GM19025 (cell line): ENCODE data around the gene KICS2.
A peak's percentile ranks its signal among the peaks of the same experiment; 100 is the strongest.
"Not testable (repeated sequence)": the region's sequence is repeated elsewhere in the genome, so short reads cannot be mapped to it uniquely, and the experiment has no call there.

Experiments
- ATAC-seq: cut with Tn5 transposase; IDR thresholded peaks from one replicate; pipeline ENCODE4 v1.9.1; 2021; ENCODE audit warnings: mild to moderate bottlenecking, low read depth, moderate library complexity; ENCODE audit not compliant: unreplicated experiment

The KICS2 gene

DNA sequence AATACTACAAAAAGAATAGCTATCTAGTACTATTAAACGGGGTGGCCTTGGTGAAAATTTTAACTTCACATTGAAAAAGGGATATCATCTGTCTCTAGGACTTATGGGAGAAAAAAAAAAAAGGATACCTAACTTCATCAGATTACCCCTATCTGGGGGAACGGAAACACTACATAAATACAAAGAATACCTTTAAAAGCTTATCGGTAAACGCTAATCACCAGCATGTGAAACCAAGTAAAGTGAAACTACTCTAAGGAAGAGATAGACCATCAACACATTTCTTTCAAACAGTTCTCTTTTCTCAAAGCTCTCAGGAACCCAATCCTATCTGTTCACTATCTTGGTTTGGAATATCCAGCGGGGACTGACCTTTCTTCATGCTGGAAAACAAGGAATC is 3.5 kb downstream of the KICS2 start:
- no peak for ATAC-seq

DNA sequence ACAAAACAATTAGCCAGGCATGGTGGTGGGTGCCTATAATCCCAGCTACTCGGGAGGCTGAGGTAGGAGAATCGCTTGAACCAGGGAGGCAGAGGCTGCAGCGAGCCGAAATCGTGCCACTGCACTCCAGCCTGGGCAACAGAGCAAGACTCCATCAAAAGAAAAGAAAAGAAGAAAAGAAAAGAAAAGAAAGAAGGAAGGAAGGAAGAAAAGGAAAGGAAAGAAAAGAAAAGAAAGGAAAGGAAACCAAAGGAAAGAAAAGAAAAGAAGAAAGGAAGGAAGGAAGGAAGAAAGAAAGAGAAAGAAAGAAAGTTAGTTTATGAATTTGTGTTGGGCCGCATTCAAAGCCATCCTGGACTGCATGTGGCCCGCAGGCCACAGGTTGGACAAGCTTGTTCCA is 4.5 kb downstream of the KICS2 start:
- not testable (repeated sequence) for ATAC-seq

DNA sequence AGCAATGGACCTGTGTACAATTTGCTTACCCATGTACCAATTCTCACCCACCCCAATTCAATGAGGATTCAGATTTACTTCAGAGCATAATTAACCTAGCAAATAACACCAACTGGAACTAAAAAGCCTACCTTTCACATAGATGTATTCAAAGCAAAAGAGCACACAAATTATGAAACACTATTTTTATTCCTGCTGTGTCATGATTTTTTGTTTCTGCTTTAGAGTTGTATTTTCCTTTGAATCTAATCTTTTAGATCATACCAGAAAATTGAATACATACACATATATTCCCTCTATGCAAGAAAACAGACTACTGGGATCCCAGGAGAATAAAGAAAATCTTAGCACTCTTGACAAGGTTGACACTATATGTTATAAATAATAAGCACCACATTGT is 5.9 kb downstream of the KICS2 start:
- ATAC-seq: no peak

DNA sequence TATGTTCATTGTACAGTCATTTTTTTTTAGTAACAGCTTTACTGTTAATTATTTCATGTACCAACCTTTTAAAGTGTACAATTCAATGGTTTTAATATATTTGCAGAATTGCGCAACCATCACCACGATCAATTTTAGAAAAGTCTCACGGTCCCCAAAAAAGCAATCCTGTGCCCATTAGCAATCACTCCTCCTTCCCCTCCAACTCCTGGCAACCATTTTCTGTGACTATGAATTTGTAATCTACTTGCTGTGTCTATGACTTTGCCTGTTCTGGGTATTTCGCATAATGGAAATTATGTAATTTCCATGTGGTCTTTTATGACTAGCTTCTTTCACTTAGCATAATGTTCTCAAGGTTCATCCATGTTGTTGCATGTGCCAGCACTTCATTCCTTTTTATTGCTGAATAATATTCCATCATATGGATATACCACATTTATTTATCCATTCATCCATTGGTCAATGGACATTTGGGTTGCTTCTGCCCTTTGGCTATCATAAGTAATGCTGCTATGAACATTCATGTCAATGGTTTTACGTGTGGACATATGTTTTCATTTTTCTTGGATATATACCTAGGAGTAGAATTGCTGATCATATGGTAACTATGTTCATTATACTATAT is 9.9 kb downstream of the KICS2 start:
- ATAC-seq: no peak

DNA sequence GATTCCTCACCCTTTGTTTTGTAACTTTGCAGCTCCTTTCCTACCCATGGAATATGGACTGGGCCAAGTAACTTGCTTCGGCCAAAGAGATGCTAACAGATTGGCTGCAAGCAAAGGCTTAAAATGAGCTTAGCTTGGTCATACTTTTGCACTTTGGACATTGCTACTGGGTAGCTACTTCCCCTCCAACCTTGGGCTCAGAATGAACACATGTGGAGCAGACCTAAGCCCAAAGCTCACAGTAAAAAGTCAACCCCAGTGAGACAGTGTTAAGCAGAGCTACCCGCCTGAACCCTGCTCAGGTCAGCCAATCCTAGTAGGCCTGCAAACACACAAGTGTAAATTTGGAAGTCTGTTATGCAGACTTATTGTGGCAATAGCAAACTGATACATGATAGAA is 14.6 kb downstream of the KICS2 start:
- no peak for ATAC-seq

DNA sequence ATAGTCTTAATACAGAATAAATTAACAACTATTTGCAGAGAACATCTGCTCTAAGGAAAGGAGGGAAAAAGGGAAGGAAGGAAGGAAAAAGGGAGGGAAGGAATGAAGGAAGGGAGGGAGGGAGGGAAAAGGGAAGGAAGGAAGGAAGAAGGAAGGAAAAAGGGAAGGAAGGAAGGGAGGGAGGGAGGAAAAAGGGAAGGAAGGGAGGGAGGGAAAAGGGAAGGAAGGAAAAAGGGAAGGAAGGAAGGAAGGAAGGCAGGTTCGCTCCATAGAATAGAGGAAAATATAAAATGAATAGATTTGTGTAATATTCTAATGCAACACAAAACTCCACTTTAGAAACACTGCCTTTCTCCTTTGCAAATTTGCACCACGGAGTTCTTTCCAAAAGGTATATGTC is 16.6 kb downstream of the KICS2 start:
- ATAC-seq: no peak

DNA sequence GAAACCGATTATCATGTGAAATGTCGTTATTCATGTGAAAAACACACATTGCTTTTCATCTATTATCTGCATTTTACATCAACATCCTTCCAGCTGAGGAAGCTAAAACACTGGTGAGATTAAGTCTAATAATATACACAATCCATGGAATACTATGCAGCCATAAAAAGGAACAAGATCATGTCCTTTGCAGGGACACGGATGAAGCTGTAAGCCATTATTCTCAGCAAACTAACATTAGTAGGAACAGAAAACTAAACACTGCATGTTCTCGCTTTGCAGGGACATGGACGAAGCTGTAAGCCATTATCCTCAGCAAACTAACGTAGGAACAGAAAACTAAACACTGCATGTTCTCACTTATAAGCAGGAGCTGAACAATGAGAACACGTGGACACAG is 18.3 kb downstream of the KICS2 start:
- ATAC-seq: no peak

DNA sequence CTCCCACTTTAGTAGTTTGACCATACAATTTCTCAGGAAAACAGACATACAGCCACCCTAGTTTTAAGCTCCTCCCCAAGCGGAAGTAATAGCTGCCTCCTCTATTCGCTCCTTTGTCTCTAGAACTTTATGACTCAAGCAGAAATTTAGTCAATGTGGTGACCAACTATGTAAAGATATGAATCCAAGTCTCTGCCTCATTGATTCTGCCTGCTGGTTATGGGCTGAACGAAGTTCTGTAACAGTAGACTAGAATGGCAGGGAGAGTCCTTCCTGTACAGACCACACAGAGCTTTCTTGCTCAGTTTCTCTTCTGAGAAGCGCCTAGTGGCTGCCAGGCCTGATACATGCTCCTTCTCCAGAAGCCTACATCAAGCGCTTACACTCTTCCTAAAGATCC is 19.1 kb downstream of the KICS2 start:
- ATAC-seq: no peak

DNA sequence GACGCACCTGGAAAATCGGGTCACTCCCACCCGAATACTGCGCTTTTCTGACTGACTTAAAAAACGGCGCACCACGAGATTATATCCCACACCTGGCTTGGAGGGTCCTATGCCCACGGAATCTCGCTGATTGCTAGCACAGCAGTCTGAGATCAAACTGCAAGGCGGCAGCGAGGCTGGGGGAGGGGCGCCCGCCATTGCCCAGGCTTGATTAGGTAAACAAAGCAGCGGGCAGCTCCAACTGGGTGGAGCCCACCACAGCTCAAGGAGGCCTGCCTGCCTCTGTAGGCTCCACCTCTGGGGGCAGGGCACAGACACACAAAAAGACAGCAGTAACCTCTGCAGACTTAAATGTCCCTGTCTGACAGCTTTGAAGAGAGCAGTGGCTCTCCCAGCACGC is 26.3 kb downstream of the KICS2 start:
- not testable (repeated sequence) for ATAC-seq

DNA sequence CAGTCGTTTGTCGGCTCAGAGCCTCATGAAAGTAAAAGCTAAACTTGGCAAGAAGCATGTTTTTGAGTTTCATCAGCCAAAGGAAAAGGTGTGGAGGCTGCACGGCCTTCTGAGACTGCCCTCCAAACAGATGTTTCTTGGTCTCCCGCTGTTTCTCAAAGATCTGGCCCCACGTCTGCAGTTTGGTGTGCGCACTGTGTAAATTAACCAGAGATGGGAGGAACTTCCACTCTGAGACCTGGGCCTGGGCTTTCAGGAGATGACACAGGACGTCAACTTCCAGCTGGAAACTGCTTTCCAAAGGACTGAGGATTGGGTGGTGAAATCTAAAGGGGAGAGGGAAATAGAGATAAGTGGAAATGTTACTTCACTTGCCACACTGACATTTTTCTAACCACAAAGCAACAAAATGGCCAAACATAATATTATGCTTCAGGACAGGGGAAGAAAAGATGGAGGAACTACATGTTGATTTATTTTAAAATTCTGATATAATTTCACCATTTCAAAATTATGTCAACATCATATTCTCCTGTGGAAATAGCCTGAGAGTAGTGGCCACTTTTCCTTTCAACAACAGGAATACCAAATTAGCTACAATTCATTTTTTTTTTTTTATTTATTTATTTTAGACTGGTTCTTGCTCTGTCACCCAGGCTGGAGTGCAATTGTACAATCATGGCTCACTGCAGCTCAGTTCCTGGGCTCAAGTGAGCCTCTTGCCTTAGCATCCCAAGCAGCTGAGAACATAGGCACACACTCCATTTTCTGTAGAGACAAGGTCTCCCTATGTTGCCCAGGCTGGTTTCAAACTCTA is 27.6 kb downstream of the KICS2 start:
- ATAC-seq: no peak

DNA sequence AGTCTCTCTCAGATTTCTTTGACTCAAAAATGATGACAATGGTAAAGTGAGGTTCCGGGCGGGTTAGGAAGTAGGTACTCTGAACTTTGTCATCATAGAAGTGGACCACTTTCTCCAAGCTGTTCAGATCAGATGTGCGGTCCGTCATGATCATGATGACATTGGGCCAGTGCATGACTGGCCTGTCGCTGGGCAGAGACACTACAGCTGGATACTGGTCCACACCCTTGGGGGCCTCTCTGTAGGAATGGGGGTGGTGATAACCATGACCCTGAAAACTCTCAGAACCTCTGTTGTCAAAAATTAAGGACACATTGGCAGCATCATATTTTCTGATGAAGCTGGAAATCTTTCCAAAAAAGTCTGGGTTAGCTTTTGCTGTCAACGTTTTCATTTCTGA is 28.2 kb downstream of the KICS2 start:
- ATAC-seq: no peak

DNA sequence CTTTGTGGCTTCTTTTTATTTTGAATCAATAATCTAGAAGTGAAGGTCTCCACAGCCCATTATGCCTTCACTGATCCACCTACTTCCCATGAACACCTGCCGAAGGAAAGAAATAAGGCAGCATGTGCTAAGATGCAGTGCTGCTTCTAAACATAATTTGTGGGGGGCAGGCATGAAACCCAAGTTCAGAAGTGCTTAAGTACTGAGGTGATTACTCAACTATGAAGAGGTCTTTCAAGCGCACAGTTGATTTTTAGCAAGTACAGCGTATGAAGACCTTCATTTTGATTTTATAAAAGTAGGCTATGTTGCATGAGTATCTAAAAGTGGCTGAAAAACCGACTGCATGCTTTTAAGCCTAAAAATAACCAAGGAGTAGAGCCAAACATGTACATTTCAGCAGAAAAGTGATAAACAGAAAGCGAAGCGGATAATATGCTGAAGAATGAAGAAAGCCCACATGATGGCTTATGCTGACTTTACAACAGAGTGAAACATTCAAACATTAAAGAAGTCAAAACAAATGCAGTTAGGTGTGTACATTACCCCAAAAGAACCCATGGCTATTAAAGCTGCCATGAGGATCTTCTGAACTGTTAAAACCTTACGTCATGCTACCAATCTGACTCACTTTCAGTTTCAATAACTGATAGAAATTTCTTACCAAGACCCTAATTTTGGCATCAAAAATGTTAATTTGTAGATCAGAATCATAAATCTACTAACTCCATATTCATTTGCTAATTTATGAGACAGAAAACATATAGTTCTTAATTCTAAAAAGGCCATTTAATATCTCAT is 29.3 kb downstream of the KICS2 start:
- peak; percentile 74 for ATAC-seq

DNA sequence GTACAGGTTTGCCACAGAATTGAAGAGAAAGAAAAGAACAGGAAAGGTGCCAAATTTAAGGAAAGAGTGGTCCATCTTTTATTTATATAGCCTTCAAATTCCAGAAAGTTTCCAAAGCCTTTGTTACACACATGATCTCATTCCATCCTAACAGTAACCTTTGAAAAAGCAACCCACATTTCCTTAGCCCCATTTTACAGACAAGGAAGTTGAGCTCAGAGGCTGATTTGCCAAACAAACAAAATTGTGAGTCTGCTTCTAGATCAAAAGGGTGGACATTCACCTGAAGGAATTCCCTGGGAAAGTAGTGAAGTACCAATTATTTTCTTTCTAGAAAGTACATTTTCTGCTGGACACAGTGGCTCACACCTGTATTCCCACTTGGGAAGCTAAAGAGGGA is 32.0 kb downstream of the KICS2 start:
- ATAC-seq: no peak

DNA sequence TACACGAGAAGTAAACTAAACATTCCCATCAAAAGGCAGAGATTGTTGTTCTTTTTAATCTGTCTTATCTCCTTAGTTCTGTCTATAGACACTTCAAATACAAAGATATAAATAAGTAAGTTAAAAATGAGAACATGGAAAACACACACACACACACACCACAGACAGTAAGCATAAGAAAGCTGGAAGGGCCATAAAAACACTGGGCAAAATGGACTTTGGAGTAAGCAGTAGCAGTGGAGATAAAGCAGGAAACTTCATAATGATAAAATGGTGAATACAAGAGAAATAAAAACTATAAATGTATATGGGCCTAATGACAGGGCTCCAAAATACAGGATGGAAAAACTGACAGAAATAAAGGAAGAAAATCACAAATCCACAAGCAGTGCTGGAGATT is 32.6 kb downstream of the KICS2 start:
- ATAC-seq: no peak

DNA sequence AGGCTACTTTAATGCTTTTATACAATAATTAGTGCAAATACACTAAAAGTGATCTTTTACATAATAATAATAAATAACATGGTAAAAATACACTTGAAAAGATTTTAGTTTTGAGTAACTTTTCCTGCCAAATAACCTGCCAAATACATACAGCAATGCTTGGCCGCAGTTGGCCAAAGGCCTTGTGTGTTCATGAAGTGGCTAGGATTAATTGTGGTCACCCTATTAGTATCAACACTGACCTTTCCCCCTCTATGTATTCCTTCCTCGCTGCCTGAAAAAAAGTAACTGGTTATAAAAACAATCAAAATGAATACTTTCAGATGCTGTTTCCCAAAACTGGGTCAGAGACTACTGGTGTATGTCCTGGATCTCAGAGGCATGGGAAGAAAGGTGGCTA is 34.3 kb downstream of the KICS2 start:
- no peak for ATAC-seq

DNA sequence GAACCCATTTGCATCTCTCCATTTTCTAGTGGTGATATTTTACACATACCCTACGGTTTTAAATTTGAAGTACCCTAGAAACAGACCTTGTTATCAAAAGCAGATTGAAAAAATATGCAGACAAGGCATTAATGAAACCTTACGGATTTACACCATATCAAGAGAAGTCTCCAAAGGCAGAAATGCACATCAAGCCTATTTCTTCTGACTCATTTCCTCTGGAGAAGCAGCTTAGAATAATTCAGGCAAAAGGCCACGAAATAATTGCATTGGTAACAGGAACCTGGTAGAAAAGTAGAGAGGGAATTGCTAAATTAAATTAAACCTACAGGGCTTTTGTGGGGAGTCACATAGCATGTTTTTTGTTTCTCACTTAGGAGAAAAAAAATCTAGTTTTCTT is 34.7 kb downstream of the KICS2 start:
- ATAC-seq: no peak

DNA sequence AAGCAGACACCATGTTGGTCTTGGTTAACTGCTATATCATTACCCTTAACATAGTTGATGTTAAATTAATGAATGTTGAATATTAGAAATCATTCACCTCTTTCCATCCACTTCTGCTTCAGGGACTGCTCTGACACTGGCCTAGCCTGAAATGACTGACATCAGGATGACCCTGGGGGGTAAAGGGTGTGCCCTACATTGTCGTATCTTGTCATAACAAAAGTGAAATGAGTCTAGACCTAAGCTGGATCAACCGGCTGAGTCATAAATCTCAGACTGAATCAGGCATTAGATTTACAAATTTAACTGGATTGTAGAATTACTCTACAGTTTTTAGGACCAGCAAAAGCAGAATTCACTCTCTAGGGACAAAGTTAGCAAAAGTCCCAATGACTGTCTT is 35.3 kb downstream of the KICS2 start:
- ATAC-seq: peak; percentile 93

DNA sequence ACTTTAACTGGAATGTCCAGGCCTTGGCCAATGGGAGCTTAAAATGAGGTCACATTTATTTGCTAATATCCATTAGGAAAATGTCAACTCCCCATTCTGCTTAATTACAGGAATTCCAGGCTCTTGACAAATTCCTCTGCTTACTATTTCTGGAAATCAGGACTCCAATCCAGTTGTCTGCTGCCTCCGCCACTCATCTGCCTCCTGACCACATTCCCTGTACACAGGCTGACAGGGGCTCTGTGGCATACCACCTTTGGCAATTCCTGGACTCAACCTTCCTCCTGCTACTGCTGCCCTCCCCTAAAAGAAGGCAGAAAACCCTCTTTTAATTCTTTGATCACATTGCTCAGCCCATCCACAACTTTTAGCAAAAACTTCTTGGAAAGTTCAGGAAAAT is 37.9 kb downstream of the KICS2 start:
- ATAC-seq: no peak

DNA sequence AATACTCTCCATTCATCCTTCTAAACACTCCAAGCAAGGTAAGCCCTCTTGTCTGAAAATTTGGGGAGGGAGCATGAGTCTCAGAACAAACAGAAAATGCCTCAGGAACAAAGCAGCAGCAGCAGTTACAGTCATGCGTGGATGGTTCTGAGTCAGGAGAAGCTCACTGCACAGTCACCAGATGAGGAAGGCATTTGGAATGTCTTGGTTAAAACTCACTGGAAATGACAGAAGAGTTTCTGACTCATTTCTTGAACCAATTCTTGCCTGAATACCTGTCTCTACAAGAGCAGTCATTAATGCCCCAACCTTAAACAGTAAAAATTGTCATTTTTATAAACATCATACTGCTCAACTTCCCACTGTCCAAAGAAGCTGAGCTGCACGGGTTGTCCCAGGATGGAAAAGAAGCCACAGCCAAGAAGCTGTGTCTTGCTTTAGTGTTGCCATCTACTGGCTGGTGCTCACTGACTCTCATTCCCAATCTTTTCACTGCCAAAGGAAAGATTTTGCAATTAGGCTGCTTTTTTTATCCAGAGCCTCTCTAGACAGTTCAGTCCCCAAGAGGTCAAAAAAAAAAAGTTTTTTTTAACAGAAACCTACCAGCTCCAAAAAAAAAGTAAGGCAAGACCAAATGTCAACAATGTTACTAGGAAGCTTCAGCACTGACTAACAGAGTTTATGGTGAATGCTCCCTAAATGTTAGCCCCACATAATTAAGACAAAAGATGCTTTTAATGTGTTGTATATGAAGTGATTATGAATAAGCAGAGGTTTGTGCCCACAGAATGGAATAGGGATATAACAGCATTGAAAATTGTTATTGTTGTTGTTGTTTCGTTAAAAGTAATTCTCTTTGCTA is 40.4 kb downstream of the KICS2 start:
- no peak for ATAC-seq

DNA sequence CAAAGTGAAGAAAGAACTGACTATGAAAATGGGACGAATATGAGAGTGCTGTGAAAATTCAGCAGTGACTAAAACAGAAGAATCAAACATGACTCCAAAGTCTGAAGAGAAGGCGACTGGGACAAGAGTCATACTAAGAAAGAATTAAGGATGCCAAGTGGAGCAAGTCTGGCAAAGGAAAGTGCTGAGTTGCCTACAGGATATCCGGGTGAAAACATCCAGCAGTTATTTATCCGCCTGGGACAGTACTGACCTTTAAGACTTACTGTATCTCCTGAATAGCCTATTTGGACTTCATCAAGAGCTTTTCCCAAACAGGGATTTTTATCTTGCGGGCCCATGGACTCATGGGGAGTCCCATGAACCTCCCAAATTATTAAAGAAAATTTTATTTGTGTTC is 41.1 kb downstream of the KICS2 start:
- ATAC-seq: no peak

DNA sequence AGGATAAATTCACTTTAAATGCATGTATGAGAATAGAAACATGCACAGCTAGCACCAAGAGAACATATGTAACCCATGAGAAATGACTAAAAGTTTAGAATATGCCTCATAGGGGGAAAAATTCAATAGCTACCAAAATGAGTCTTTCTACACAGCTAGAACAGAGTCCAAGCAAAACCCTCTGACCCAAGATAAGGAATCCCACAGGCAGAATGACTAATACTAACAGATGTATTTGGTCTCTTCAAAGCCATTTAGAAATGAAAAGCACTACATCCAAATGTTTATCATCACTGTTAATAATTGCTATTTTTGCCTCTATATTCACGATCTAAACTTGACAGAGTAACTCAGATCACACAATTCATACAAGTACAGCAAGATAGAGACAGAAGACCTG is 44.0 kb downstream of the KICS2 start:
- ATAC-seq: no peak
